Dedifferentiated amniotic fluid mesenchymal stem cell (primary cell): ENCODE measurements around the gene EFL1.

Experiments
- DNase-seq: peaks from one replicate; pipeline ENCODE4 v3.0.0-alpha.2; 2016; ENCODE audit errors: extremely low spot score

EFL1 gene

DNA sequence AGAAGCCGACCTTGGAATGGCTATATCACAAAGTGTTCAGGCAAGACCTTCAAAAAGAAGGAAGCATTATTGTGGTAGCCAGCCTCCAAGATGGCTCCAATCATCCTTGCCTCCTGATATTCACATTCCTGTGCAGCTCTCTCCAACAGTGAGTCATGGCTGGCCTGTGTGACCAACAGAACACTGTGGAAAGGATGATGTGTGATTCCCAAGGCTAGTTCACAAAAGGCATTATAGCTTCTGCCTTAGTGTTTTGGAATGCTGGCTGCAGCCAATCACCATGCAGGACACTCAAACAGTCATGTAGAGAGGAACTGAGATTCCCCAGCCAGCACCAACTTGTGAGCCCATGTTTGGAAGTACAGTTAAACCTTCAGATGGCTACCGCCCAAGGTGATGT, 102.6 kb downstream of the EFL1 start:
- peak; percentile 76 for DNase-seq

DNA sequence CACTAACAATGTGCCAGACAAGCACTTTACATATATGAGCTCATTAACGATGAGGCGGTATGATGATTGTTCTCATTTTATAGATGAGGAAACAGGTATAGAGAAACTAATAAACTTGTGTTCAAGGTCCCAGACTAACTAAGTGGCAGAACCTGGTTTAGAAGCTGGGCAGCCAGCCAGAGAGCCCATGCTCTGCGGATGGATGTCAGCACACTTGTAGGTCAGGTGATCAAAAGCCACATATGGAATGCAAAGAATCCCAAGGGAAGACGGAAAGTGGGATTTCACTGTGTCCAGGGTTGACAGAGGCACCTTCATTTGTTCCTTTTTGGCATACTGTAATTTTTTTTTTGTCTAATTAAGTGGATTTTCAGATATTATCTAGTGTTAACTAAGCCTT, 103.7 kb downstream of the EFL1 start:
- no peak for DNase-seq

DNA sequence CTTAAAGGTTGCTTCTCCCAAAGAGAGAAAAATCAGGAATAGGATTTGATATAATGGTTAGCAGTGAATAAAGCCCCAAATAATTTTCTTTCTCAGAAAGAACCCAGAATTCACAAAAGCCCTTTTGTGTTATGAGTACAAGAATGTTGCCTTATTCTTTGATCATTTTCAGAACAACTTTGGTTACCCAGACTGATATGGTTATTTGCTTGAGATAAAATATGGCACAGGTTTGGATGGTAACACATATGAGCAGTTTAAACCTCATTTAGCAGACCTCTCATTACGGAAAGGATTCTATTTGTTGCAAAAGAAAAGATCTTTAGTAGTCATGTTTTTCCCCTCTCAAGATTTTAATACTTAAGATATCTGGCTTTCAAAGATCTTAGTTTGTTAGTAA, 111.9 kb downstream of the EFL1 start:
- DNase-seq = no peak

DNA sequence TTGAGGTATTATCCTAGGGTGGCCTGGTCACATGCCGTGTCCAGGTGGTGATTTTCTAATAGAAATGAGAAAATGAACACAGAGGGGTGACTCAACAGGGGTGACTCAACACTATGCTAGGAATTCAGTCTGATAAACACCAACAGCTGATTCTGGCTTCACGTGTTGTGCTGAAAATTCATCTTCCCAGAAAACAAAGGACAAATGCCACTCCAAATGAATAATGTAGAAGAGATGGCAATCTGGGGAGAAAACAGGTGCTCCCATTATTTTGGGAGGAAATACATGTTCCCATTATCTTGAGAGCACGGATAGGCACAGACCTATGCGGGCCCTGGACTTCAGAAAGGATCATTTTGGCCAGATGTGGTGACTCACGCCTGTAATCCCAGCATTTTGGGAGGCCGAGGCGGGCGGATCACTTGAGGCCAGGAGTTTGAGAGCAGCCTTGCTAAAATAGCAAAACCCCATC, 115.5 kb downstream of the EFL1 start:
- no peak for DNase-seq

DNA sequence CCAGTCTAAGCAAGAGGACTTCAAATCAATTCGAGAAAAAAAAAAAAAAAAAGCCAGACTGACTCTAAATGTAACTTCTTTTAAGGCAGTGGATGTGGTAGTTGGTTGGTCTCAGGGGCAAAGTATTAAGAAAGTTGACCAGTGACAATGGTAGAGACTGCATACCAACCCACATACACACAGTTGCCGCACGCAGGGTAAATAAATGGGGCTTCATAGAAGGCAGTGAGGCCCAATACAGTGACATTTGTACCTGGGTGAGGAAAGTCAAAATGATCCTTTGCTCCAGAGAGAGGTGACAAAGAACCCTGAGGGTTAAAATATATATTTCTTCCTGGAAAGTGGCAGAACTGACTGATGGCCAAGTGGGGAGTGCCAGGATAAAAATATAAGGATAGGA, 116.0 kb downstream of the EFL1 start:
- DNase-seq = no peak

DNA sequence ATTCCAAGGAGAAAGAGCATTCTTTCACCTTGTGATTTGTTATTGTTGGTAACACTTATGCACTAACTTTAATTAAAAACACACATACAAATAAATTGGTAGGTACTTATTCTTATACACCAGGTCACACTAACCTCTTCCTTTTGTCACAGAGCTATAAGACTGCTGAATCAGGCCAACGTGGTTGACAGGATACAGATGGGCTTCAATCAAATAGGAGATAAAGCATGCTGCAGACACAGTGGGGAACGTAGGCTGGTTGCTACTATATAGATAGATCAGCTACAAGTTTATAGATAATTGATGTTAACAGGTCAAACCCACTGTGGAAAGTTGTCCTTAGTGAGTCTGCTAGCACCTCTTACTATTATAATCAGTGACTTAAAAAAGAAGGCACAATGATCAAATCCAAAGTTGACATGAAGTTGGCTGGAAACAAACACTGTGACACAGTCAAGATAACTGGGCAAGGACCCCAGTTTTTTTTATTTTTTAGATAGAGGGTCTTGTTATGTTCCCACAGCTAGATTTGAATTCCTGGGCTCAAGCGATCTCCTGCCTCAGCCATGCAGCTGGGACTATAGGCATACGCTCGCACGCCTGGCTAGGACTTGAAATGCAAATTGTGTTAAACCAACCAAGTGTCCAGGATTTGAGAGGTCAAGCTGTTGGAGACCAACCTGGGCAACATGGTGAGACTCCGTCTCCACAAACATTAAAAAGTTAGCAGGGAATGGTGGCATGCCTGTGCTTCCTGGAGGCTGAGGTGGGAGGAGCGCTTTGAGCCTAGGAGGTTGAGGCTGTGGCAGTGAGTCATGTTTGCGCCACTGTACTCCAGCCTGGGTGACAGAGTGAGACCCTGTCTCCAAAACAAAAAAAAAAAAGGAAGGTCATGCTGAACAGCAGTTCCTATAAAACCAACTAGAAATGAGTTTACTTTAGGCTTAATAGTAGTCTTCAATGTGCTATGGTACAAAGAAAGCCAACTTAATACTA, 118.8 kb downstream of the EFL1 start:
- no peak for DNase-seq

DNA sequence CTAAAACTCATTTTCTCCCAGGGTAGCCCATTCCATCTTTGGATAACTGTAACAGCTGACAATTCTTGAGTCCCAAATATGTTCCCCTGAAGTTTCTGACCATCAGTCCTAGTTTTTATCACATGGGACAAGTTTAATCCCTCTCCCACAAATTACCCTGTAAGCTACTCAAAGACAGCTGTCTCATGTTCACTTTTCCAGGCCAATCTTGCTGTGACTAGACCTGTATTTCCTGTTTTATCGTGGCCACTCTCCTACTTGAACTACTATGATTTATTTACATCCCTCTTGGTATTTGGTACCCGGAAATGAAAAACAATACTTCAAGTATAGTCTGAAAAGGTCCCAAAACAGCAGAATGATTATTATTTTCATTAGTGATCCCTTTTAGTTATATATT, 121.6 kb downstream of the EFL1 start:
- DNase-seq = no peak

DNA sequence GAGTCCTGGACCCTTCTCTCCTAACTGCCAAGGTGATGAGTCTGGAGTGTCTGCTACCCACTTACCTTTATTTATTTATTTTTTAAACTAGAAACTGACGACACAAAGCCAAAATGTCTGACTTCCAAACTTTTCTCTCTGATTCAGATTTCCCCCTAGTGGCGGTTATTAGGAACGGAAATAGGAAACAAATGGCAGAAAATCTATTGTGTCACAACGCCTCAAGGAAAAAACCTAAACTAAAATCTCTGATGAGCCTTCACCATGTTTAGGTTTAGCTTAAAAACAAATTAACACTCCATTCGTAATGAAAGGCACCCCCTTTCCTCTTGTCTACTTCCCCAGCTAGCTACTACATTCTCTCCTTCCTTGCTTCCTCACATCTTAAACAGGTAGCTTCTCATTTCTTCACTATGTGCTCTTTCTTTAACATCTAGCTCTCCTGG, 122.7 kb downstream of the EFL1 start:
- DNase-seq = peak; percentile 84

DNA sequence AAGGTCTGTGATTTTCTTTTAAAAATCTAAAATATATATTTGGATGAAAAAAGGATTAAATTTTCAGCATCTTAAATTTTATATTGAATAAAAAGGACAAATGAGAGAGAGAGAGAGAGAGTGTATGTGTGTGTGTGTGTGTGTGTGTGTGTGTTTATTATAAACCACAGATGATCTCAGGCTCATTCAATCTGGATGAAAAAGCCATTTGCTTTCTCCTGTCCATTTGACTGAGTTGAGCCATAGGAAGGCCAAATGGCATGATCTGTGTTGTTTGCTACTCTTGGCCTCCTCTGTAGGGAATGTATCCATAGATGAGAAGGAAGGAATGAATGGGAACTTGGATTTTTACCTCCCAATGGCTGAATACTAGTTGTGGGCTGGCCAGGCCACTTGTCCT, 124.2 kb downstream of the EFL1 start:
- no peak for DNase-seq

DNA sequence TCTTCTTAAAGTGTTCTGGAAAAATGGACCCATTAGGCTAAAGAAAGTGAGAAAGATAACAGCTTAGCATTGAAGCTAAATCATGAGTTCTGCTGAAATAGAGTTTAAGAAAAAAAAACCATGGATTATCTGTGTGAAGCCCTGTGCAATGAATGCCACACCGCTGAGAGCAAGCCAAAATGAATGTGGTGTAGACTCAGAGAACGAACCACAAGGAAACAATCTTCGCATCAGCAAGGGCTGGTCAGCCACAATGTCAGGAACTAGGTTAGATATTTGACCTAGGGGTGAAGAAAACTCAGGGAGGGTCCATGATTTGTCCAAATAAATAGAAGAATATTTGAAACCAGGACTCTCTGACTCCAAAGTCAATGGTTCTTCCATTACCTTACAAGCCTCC, 125.3 kb downstream of the EFL1 start:
- no peak for DNase-seq

DNA sequence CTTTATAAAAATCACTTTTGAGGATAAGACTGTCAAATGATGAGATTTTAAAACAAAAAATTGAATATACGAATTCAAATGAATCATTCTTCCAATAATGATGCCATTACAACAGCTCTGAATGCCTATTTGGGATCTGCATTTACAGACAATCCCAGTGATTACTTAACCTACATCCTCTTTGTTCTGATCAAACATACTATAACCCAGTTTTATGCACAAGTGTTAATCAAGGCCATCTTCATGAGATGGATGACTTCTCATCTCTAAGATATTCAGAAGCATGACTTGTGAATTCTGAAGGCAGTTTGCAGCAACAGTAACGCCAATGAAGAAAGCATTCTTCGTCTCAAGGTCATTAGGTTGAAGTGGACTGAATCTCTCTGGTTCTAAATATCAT, 126.4 kb downstream of the EFL1 start:
- DNase-seq = no peak

DNA sequence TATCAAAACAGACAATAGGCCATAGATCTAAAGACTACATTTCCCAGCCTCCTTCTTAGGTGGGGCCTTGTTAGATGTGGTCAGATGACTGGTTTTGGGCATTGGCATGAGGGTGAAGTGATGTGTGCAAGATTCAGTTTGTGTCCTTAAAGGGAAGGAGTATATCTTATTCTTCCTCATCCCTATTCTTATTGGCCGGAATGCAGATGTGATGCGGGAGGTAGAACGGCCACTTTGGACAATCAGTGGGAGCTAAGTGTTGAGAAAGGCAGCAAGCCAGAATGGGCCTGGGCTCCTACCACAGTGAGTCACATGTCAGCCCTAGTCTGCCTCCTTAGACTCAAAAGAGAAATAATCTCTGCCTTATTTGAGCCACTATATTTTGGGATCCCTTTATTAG, 126.9 kb downstream of the EFL1 start:
- no peak for DNase-seq

DNA sequence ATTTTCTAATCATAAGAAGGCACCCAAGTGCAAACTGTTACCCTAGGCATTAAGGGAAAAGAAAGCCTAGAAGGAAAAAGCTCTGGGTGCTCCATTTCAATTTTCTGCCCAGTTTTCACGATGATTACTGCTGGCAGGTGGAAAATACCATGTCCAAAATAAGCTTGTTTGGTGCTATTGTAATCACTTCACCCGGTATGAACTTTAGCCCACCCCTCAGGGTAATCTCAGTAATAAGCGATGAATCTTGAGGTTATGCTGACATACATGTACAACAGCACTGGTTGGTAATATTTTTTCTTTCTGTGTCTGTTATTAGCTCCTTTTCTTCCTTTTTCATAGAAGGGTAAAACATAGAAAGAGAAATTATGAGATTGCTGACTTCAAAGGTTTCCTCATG, 128.1 kb downstream of the EFL1 start:
- DNase-seq = no peak

DNA sequence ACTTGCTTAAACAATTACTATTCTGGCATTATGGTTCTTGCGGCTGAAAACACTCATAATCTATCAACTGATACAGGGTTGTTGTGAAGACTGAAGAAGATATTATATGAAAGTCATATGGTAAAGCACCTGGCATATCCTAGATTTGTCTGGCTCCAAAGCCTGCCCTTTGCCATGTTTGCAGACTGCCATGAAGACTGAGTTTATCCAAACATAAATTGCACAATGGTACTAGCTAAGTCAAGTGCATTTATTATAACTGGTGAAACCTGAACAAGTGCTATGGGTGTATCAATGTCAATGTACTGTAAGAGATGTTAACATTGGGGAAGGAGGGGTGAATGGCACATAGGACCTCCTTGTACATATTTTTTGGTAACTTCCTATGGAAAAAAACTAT, 129.3 kb downstream of the EFL1 start:
- DNase-seq = no peak

DNA sequence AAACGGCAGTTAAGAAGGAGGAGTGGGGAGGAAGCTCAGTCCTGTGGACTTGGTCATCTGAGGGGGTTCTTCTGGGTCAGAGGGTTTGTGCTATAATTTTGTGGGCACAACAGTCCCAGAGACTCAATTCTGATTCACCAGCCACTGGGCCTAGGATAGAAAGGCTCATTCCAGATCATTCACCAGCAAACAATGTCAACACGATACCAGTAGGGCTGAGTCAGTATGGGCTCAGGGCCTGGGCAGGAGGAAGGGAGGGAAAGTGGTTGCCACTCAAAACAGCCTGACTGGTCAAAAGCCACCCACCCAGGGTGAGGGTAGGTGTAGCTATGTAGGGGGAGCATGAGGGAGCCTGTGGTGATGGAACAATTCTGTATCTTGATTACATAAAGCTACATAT, 129.8 kb downstream of the EFL1 start:
- DNase-seq = peak; percentile 60

DNA sequence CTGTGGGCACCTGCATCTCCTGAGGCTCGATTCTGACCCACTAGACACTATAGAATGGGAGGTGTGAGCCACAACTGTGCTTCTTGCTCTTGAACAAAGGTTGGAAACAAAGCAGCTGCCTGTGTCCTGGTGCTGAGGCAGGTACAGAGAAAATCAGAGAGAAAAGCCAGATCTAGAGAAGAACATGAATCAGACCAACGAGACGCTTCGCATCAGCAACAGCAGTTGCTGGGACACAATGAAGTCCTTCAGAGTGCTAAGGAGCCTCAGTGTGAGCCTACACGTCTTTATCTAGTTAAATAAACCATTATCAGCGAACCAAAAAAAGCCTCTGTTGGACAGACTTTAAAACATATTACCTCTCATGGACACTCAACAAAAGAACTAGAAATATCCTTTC, 130.4 kb downstream of the EFL1 start:
- no peak for DNase-seq

DNA sequence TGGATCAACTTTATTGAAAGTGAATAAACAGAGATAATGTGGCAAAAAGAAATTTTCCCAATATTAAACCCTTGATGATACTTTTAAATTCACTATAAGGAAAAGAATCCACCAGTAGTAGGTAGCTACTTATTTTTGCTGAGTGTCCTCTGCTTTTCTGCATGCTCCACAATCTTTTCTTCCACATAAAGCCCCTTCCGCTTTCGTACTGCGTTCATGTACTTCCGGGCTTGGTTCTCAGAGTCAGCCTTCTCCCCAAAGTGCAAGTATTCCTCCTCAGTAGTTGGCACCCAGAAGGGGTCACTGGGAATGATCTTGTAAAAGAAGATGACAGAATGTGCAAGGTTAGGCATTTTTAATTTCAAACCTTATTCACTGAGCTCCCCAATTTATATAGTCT, 132.3 kb downstream of the EFL1 start:
- no peak for DNase-seq

DNA sequence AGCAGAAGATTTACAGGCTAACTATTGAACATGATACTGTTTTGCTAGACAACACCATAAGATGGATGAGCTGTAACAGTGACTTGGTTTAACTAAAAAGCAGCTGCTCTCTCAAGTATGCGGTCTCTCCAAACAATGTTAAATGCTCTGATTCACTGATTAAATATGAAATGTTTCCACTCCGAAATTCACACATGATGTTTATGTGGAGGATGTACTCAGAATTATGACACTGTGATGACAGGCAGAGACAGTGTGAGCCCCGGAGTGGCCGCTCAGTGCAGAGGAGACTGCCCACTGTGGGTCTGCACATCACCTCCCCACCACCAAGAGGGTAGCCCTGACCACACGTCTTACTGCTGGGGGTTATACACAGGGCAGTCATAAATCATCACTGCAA, 132.8 kb downstream of the EFL1 start:
- DNase-seq = peak; percentile 86

DNA sequence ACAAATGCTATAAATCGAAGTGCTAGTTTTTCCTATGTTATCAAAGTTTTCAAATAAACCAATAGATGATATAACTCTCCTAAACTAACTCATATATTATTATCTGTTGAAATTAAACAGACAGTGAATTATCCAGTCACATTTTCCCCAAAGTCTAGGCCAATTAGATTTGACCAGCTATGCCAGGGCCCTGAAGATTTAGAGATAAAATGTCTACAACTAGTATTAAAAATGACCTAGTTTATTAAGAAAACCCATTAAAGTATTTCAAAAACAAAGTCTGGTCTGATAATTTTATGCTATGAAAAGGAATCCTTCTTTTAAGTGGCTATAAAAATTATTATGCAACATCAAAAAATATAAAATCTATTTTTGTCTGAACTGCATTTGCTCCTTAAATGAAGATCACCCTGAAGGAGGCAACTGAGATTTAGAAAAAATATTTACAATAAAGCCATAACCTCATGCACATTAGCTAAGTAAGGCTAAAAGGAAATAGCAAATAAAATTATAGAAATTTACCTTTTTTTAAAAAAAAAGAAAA, 133.3 kb downstream of the EFL1 start:
- DNase-seq = no peak

DNA sequence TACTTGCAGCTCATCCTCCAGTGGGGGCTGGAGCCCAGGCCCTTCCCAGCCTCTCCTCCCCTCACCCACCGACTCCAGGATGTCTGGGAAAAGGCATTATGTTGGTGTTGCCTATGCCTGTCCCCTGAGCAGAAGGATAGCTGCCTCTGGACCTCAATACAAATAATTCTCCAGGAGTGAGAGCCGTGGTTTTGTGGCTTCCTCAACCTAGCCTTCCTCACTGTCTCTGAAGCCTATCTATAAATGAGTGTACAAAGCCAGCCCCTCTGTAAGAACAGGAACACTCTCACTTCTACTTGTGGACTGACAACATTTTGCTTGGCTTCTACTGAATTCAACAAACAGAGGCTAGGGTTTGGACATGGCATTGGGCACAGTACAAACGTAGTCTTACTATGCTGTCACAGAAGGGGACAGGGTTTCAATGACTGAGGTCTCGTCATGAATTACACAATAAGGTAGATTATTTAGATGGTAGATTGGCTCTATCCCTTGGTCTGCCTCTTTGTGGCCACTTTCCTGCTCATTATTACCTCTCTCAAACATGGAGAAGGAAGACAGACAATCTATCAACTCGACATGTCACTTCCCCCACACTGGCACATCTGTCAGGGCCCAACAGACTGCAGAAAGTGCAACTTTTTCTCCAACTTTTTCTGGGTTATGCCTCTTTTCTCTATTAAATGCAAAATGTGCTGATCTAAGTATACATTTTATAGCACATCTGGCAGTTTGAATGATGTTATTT, 134.0 kb downstream of the EFL1 start:
- DNase-seq = no peak

DNA sequence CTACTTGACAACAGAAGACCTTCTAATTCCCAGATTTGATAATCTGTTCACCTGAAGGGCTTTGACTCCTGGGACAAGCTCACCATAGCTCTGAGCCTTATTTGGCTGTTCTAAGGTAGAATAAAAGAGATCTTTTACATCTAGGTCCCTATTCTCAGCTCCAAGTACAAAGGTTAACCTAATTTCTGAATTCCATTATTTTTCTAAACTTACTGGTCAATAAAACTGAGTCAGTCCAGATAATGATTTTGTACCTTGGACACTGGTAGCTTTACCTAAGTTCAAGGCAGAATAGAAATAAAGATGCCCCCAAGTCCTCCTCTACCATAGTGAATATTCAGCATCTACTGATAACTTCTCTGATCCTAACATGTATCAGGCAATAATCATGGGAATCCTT, 135.0 kb downstream of the EFL1 start:
- no peak for DNase-seq

DNA sequence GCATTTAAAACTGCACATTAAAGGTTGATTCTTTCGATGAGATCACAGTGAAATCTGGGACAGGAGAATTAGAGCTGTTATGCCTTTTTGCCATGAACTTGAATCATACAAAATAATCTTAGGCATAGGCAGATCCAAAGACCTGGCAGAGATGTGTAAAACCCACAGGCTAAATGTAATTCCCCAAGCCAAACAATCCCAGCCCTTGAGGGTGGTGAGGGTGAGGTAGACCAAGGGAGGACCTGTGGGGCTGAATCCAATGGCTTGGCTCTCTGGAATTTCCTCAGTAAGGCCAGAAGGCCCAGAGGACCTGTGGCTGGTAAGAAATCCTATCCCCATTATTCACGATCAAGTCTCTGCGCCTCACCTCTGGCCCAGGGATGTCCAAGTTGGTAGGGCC, 136.2 kb downstream of the EFL1 start:
- no peak for DNase-seq
